NCI-H69 (cell line): ENCODE measurements around the gene AK2.
"Not testable (repeated sequence)": the region's sequence is repeated elsewhere in the genome, so short reads cannot be mapped to it uniquely, and the experiment has no call there.

Source experiments
- DNase-seq: peaks from one replicate; lab custom pipeline; 2025; lab: John Stamatoyannopoulos, UW

The AK2 gene

DNA sequence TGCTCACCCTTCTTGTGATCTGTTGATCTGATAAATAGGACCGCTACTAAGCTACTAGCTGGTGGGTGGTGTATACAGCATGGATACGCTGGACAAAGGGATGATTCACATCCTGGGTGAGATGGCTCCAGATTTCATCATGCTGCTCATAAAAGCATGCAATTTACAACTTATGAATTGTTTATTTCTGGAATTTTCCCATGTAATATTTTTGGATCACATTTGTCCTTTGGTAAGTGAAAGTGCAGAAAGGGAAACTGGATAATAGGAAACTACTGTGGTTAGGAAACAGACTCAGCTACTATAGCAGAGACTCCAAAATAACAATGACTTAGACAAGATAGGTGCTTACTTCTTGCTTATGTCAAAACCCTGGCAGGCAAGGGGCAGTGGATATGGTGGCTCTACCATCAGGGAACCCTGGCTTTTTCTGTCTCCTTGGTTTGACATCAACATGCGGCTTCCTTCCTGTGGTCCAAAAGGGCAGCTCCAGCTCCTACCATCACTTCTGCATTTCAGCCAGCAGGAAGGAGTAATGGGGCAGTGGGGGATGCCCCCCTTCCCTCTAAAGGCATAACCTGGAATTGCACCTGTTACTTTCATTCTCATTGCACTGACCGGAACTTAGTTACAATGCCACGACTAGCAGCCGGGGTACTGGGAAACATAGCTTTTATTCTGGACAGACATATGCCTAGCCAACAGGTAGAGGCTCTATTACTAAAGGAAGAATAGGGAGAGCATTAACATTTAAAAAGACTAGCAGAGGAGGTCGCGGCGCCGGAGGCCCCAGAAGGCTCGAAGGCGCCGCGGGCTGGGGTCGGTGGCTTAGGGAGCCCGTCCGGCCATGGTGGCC lies 13.8 kb upstream of the AK2 start:
- DNase-seq: peak; percentile 7

DNA sequence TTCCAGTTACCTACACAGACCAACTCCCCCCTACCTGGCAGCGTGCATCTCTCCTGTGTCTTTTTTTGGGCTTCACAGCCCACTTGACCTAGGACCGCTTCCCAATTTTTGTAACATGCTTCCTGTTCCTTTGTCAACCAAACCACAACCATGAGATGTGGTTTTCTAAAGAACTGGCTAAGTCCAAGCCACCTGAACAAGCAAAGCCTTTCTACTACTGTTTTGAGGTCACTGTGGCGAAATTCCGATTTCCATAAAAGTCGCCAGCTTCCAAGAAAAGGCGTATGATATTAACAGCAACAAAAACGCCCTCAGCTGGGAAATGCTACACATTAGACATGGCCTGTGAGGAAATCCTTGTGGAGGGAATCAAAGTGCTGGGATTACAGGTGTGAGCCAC lies 12.7 kb upstream of the AK2 start:
- DNase-seq: no peak

DNA sequence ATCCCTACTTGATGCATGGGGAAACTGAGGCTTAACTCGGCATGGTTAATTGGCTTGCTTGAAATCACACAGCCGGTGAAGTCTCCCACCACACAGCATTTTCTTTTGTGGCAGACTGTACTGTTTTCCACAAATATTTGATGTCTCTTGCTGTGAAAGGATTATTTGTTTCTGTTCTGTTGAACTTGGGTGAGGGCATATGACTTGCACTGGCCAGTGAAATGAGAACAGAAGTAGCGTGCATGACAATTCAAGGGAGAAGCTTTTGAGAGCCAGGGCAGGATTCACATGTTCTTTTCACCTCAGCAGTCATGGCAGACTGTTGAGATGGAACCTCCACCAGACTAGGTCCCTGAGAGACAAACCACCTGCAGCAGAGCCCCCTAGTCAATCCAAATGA lies 11.7 kb upstream of the AK2 start:
- no peak for DNase-seq

DNA sequence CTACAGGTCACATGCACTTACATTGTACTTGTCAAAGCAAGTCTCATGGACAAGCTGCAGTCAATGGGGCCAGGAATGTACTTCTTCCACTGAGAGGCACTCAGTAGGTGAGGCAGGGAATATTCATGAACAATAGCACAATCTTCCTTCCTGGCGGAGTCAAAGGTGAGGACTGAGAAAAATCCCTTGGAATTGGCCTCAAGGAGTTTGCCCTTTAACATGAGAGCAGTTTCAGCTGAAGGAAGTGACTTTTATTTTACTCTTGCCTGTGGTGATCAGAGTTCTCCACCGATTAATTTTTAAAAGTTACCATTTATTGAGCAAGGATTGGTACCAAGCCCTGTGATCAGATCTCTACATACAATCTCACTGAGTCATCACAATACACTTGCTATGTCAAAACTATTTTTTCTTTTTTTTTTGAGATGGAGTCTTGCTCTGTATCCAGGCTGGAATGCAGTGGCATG lies 11.2 kb upstream of the AK2 start:
- no peak for DNase-seq

DNA sequence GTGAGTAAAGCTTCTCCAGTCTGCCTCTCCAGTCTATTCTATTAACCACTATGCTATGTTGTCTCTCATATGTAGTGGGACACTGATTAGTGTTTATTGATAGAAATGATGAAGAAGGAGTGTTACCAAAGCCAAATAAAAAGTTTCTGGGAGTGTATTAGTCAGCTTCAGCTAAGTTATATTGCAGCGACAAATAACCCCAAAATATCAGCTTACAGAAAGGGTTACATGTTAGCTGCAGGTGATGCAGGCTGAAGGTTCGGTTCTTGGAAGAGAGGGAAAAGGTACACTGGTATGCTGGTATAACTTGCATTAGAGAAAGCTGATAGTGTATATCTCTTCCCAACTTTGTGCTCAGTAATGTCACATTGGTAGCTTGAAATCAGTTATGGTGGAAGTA lies 10.6 kb upstream of the AK2 start:
- DNase-seq: no peak

DNA sequence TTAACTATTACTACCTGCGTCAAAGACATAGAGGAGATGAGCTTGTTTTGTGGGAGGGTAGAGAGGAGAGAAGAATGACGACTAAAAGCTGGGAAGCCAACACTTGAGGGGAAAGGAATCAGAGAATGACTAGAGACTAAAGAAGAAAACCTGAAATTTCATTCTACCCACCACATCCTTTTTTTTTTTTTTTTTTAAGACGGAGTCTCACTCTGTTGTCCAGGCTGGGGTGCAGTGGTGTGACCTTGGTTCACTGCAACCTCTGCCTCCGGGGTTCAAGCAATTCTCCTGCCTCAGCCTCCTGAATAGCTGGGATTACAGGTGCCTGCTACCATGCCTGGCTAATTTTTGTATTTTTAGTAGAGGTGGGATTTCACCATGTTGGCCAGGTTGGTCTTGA lies 9.6 kb upstream of the AK2 start:
- DNase-seq: not testable (repeated sequence)

DNA sequence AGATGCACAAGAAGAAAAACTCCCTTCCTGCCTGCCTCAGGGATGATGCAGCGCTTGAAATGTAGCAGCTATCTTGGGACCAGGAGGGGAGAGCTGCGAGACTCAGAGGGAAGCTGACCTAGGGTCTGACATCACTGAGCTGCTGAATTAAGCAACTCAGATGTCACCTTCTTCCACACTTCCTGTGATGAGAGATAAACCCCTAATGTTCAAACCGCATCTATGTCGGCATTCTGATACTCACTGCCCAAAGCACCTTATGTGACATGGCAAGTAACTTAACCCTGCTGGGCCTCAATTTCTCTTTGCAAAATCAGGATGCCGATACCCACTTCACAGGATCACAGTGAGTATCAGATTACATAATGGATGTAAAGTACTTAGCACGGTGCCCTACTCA lies 9.1 kb upstream of the AK2 start:
- DNase-seq: no peak

DNA sequence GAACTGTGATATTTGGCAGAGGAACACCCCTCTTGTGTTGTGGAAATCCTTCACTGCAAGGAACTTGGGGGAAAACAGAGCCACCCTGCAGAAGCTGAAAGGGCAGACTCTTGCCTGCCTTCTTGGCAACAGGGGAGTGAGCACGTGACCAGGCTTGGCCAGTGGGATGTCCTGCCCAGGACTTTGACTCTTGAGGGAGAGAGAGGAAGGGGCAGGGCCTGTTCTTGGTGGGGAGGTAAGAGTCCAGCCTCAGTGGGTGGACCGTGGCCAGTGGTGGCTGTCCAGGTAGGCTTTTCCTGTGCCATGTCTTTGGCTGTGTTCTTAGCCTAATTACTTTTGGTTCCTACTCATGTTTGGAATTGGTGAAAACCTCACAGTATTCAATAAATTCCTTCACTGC lies 8.6 kb upstream of the AK2 start:
- no peak for DNase-seq

DNA sequence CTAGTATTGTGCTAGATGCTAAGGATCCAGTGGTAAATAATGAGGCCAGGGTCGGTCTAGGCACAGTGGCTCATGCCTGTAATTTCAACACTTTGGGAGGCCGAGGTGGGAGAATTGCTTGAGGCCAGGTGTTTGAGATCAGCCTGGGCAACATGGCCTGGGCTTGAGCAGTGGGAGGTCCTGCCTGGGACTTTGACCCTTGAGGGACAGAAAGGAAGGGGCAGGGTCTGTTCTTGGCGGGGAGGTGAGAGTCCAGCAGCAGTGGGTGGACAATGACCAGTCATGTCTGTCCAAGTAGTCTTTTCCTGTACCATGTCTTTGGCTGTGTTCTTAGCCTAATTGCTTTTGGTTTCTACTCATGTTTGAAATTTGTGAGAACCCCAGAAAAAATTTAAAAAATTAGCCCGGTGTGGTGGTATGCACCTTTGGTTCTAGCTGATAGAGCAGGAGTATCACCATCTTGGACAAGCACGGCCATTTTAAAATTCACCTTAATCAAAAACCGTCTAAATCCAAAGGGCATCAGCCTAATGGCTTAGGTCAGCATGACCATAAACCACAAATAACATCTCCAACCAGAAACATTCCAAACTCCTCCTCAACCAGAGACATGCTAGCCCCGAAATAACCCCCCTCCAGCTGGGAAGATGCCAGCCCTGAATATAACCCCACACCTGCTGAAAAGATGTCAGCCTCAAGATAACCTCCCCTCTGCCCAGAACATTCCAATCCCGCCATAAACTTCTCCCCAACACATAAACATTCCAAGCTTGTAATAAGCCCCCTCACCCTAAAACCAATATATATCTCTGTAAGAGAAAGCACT lies 6.8 kb upstream of the AK2 start:
- DNase-seq: no peak

DNA sequence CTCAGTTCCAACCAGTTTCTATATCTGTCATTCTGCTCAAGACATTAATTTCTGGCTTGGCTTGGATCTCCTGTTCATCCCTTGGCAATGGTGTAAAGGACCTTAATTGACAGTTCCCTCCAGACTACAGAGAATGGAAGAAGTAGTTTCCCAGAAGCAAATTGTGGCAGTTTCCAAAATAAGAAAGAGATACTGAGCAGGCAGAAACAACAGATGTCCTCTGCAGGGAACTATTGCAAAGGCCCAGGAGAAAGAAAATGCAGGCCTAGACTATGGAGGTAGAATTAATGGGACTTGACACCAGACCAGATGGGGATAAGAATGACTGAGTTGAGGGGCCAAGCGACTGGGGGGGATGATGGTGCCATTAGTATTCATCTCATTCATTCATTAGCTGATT lies 6.1 kb upstream of the AK2 start:
- no peak for DNase-seq

DNA sequence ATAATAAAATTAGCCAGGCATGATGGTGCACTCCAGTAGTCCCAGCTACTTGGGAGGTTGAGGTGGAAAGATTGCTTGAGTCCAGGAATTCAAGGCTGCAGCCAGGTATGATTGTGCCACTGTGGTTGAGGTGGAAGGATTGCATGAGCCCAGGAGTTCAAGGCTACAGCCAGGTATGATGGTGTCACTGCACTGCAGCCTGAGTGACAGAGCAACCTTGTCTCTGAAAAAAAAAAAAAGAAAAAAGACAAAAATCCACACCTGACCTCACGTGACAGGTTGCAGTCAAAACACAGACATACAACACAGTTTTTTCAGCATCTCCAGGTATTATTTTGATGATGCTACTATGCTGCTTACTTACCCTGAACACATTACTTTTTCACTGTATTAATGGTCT lies 4.3 kb upstream of the AK2 start:
- no peak for DNase-seq

DNA sequence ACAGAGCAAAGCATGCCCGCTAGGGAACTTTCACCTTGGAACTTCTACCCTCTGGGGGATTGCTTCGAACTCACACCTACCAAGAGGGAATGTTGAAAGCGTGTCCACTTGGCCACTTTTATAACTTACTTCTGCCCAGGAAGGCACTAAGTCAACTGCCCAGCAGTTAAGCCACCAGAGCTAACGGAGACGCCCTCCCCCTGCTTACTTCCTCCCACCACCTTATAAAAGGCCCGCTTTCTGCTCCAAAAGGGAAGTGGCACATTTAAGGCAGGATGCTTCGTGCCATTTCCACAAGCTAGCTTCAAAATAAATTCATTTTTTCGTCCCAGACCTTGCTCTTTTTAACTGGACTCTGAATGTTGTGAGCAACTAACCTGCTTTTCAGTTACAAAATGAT lies 3.2 kb upstream of the AK2 start:
- no peak for DNase-seq

DNA sequence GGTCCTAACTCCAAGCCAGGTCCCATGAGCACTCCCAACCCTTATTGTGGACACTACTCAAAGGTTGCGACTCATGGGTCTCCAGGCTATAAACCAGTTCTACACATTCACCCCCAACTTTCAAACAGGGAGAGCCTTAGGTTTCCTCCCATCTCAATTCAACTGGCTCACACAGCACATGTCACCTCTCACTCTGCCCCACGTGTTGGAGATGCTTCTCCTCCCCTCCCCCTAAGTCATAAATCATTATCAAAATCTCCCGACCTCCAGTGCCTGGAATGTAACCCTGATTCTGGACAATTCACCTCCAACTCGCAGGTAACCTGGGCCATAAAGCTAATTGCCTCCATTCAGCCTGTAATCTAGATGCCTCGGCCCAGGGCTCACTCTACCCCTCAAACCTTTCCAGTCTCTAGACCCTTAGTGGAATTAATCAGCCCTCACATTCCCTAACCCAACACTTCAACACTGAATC lies 595 bp downstream of the AK2 start:
- DNase-seq: peak; percentile 29

DNA sequence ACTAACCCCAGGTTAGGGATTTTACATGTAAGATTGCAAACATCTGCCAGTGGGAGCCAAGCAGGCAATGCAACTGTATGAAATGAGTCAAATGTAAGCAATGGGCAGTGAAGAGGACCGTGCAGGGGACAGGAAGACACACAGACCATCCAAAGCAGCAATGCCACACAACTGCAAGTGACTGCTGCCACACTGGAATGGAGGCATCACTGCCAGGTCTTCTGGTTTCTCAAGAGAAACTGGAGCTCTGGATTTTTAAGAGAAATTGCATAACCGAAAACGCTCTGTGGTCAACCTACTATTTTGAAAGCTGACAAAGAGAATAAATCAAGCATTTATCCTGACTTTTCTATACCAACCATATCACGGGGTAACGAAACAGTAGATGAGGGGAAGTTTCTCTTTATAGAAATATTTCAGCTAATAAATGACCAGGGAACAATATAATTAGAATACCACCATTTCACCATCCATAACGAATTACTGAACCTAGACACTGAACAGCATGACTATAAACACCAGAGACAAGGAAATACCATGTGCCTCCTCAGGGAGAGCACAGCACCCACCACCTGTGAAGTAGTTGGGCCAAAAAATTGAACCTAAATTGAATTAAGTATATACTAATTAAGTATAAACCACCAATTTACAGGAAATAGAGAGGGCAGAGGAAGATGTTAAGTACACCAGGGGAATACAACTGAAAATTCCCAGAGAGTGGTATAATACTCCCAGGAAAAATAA lies 4.4 kb downstream of the AK2 start:
- DNase-seq: no peak

DNA sequence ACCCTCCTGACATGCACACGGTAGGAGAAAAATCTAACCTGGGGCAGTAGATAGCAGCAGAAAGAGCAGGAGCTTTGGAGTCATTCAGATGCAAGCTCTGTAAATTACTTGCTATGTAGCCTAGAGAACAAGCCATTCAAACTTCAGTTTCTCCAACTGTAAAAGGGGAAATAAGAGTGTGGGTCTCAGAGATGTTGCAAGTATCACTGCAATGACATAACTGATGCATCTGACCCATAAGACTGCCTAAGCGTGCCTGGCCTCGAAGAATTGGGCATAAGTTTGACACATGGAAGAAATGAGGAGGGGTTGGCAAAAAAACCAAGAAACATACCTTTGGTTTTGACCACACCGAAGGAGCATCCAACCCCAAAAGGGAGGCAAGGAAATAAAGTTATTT lies 5.2 kb downstream of the AK2 start:
- no peak for DNase-seq

DNA sequence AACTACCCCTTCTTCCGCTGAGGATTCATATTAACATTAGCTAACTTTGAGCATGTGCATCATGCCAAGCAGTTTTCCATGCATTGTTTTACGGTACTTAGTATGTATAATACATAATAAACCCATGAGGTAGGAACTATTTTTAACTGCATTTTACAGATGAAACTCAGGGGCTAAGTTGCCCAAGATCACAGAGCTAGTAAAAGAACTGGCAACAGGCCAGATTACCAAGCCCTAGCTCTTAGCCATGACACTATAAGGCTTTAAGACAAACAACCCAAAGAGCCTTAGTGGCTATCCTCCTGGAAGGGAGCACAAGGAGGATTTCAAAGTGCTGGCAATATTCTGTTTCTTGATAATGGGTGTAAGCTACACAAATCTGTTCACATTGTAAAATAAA lies 6.1 kb downstream of the AK2 start:
- DNase-seq: peak; percentile 2

DNA sequence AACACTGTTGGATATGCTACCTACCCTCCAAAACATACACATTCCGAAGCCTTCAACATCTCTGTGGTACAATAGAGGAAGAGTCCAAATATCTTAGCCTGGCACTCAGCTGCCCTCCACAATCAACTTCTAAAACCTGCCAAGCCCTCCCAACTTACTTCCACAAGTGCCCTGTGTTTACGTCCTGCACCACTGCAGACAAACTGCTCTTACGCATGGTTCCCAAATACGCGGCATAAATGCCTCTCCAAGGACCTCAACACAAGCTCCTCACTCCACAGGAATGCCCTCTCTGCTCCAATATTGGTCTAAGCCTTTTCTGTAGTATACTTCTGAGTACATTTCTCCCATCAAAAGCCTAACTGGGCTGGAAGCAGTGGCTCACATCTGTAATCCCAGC lies 6.8 kb downstream of the AK2 start:
- no peak for DNase-seq

DNA sequence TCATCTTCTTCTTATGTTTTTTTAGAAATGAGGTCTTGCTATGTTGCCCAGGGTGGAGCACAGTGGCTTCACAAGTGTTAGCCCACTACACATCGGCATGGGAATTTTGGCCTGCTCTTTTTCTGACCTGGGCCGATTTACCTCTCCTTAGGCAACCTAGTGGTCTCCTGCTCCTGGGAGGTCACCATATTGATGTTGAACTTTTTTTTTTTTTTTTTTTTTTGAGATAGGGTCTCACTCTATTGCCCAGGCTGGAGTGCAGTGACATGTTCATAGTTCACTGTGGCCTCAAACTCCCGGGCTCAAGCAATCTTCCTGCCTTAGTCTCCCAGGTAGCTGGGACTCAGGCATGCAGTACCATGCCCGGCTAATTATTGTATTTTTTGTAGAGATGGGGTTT lies 7.5 kb downstream of the AK2 start:
- no peak for DNase-seq

DNA sequence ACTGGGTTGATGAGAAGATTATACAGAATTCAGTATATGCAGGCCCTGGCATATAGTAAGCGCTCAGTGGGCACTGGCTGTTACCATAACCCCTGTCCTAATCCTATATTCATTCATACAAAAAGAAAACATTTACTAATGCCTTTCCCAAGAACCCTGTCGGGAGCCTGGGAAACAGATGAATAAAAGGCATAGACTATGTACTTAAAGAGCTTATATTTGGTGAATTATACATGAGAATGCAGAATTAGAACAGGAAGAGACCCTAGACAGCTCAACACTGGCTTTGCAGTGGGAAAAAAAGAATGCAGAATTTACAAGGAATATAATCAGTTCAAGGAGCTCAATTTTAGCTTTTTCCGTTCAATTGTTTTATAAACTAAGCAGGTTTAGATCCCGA lies 10.9 kb downstream of the AK2 start:
- no peak for DNase-seq

DNA sequence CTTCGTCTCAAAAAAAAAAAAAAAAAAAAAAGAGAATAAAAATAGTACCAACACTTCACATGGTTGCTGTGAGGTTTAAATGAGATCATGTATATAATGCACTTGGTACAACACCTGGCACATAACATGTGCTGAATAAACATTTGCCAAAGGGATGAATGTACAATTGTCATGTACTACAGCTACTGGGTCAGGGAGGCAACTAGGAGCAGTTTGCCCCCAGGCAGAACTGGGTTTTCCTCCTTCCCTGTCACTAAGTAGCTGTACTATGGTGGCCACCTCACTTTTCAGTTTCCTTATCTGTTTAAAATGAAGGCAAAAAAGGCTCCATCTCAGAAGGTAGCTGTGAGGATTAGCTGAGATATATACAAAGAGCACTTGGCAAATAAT lies 11.5 kb downstream of the AK2 start:
- peak; percentile 39 for DNase-seq

DNA sequence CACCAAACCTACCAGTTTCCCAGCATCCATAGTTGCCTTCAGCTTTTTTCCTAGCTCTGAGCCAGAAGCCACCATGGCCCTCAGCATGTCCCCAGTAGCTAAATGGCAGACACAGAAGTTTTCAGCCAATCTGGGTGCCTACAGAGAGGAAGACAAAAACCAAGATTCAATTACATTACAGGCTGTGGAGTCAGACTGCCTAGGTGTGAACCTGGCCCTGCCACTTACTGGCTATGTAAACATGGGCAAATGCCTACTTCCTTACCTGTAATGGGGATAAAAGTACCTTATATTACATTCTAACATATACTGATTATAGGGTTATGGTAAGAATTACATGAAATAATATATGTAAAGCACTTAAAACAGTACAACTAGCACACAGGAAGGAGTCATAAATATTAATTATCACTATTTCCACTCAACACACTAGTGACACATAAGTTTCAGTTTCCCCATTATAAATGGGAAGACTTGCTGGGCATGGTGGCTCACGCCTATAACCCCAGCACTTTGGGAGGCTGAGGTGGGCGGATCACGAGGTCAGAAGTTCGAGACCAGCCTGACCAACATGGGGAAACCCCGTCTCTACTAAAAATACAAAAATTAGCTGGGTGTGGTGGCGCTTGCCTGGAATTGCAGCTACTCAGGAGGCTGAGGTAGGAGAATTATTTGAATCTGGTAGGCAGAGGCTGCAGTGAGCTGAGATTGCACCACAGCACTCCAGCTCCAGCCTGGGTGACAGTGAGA lies 12.1 kb downstream of the AK2 start:
- DNase-seq: peak; percentile 48
